Peyer's patch (tissue), 4 donors: ENCODE results near the gene DLGAP1. TPM values are rescaled to one million over a fixed set of nuclear protein-coding genes. Genes with fewer than 3 reads are reported as not detected.

ENCODE experiments used
- DNase-seq, 3 donors: peaks; one replicate each; pipeline ENCODE4 v3.0.0-alpha.2; 2017 to 2019
- H3K27ac ChIP-seq, 4 donors: fragments of 200-600 bp; sonication (generic); one replicate each; pipeline ENCODE4 v1.5.1; 2016 to 2019
- H3K27me3 ChIP-seq, 2 donors: fragments of 200-600 bp; sonication (generic); one replicate each; pipeline ENCODE4 v1.5.1; 2019
- H3K36me3 ChIP-seq, 3 donors: fragments of 200-600 bp; sonication (generic); one replicate each; pipeline ENCODE4 v1.5.1; 2016 to 2019
- H3K4me1 ChIP-seq, 4 donors: fragments of 200-600 bp; sonication (generic); one replicate each; pipeline ENCODE4 v1.5.1; 2016 to 2019
- H3K4me3 ChIP-seq, 4 donors: fragments of 200-600 bp; sonication (generic); 1 replicate in 3 of 4; 2 replicates in 1 of 4; pipeline ENCODE4 v1.5.1; 2016 to 2019; ENCODE audit warnings: mild to moderate bottlenecking in 1 of 4
- H3K9me3 ChIP-seq, 4 donors: fragments of 200-600 bp; sonication (generic); one replicate each; pipeline ENCODE4 v1.5.1; 2016 to 2019; ENCODE audit warnings: mild to moderate bottlenecking in 1 of 4
- CTCF ChIP-seq, 6 experiments: fragments of 450-650 bp in 4 of 6; fragments of 200-600 bp in 2 of 6; sonication (generic) in 1 of 6; IDR thresholded peaks; one replicate each; pipeline ENCODE4 v1.5.1; 2017 to 2019; ENCODE audit warnings: antibody characterized with exemption in 6 of 6, mild to moderate bottlenecking in 3 of 6, moderate library complexity in 1 of 6
- POLR2A ChIP-seq, 2 donors: fragments of 450-650 bp; IDR thresholded peaks; one replicate each; pipeline ENCODE4 v1.5.1; 2017; ENCODE audit warnings: antibody characterized with exemption in 2 of 2, mild to moderate bottlenecking in 2 of 2, moderate library complexity in 2 of 2
- total RNA-seq, 4 donors: library from RNA; depleted of rRNA; stranded (reverse); fragments of >200 nt; gene quantifications; one replicate each; pipeline ENCODE4 v1.1.0, GENCODE V29; 2016

The DLGAP1 gene
- total RNA-seq, 4 donors from 2014 or later = 0.53 to 4.1 (median 2.1) TPM

- H3K27ac ChIP-seq = peak overlapping the region; percentile 7 to 97 (median 58)
- no peaks in the 10 kb centered on the region for H3K9me3 ChIP-seq
- peaks cover 0 to 44% (median 5%) of the 10 kb centered on the region in 4 donors for H3K4me1 ChIP-seq
- peaks cover 0 to 20% (median 0%) of the 10 kb centered on the region in 3 donors for H3K36me3 ChIP-seq
- peak in 2 of 3 donors; percentile 56 to 69 for DNase-seq
- no peaks in the 10 kb centered on the region for H3K27me3 ChIP-seq
- TF ChIP-seq CTCF (IDR thresholded peaks at IDR 0.05) = no peak
- no peak for TF ChIP-seq POLR2A (IDR thresholded peaks at IDR 0.05)
- no peak overlapping the region for H3K4me3 ChIP-seq
Observed at GRCh38 chr18:3458378-3458777, 996.7 kb downstream of the DLGAP1 start.

- Histone ChIP-seq H3K27me3 (no peaks in the 10 kb centered on the region), H3K9me3 (no peaks in the 10 kb centered on the region), H3K36me3 (peaks cover 0 to 20% (median 0%) of the 10 kb centered on the region in 3 donors), H3K4me1 (peaks cover 0 to 44% (median 5%) of the 10 kb centered on the region in 4 donors), H3K4me3 (no peak overlapping the region), H3K27ac (peak overlapping the region; percentile 21 to 97 (median 97))
- peak in 2 of 3 donors; percentile 60 to 62 for DNase-seq
- TF ChIP-seq POLR2A (IDR thresholded peaks at IDR 0.05) = no peak
- no peak for TF ChIP-seq CTCF (IDR thresholded peaks at IDR 0.05)
Observed at GRCh38 chr18:3457261-3457724, 997.8 kb downstream of the DLGAP1 start.

DNA sequence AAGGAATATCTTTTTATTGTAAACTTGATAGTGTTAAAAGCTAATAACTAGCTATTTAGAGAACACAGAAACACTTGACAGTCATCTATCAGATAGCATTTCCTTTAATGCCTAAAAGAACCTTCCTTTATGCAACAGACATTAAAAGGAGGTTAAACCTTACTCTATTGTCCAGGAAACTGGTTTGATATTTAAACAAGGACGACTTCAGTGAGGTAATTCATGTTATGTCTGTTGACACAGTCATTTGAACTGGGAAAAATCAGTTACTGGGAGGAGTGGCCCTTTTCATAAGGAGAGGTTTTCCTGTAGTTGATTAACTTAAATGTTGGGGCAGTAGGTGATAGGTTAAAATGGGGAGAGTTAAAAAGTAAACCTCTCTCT is 998.4 kb downstream of the DLGAP1 start:
- H3K27ac ChIP-seq = peak overlapping the region in 3 of 4 donors; percentile 97
- TF ChIP-seq POLR2A (IDR thresholded peaks at IDR 0.05) (no peak), CTCF (IDR thresholded peaks at IDR 0.05) (no peak)
- H3K4me1 ChIP-seq = peaks cover 0 to 44% (median 5%) of the 10 kb centered on the region in 4 donors
- H3K36me3 ChIP-seq = peaks cover 0 to 20% (median 0%) of the 10 kb centered on the region in 3 donors
- no peaks in the 10 kb centered on the region for H3K9me3 ChIP-seq
- DNase-seq = no peak
- no peaks in the 10 kb centered on the region for H3K27me3 ChIP-seq
- H3K4me3 ChIP-seq = peak overlapping the region in 2 of 4 donors; percentile 4 to 14

DNA sequence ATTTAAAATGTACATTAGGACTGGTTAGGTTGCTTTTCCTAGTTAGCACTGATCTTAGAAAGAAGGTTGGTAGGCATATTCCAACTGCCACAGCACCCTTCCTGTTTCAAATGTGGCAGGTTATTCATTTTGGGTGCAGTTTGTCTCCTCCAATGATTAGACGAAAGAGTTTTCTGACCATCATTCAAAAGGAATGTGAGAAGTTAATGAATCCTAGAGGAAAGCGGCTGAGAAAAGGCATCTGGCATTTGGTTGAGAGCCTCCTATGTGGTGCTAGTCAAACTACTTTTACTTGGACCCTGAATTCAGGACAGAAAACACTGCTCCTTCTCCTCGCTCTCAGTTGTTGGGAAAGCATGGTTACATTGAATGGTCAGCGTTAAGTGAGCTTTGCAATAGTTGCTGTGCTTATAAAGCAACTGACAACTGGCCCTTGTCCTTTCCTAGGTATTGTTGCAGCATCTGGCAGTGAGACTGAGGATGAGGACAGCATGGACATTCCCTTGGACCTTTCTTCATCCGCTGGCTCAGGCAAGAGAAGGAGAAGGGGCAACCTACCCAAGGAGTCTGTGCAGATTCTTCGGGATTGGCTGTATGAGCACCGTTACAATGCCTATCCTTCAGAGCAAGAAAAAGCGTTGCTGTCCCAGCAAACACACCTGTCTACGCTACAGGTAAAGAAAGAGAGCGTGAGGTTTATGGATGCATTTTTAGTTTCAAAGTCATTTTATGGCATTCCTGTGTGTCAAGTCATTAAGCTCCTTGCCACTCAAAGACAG is 999.0 kb downstream of the DLGAP1 start:
- Histone ChIP-seq H3K27ac (peak overlapping the region in 3 of 4 donors; percentile 97), H3K4me3 (peak overlapping the region in 2 of 4 donors; percentile 4 to 14), H3K9me3 (no peaks in the 10 kb centered on the region), H3K36me3 (peaks cover 0 to 20% (median 0%) of the 10 kb centered on the region in 3 donors), H3K4me1 (peaks cover 0 to 44% (median 5%) of the 10 kb centered on the region in 4 donors), H3K27me3 (no peaks in the 10 kb centered on the region)
- TF ChIP-seq POLR2A (IDR thresholded peaks at IDR 0.05) (no peak), CTCF (IDR thresholded peaks at IDR 0.05) (no peak)
- no peak for DNase-seq

GRCh38 chr18:3455090-3455635 is 999.9 kb downstream of the DLGAP1 start:
- Histone ChIP-seq H3K4me1 (peaks cover 0 to 44% (median 5%) of the 10 kb centered on the region in 4 donors), H3K27ac (peak overlapping the region; percentile 97 to 98 (median 97)), H3K4me3 (peak overlapping the region in 2 of 4 donors; percentile 67 to 75), H3K36me3 (peaks cover 0 to 17% (median 0%) of the 10 kb centered on the region in 3 donors), H3K27me3 (no peaks in the 10 kb centered on the region), H3K9me3 (no peaks in the 10 kb centered on the region)
- no peak for TF ChIP-seq POLR2A (IDR thresholded peaks at IDR 0.05)
- TF ChIP-seq CTCF (IDR thresholded peaks at IDR 0.05) = no peak
- no peak for DNase-seq
